Osteoblast (primary cell): ENCODE measurements around the gene SNAP29. TPM values are rescaled to one million over a fixed set of nuclear protein-coding genes. Genes with fewer than 3 reads are reported as not detected.
A peak's percentile ranks its signal among the peaks of the same experiment; 100 is the strongest.
"Not testable (repeated sequence)": the region's sequence is repeated elsewhere in the genome, so short reads cannot be mapped to it uniquely, and the experiment has no call there.

Experiments used
- DNase-seq: peaks from one replicate; pipeline ENCODE4 v3.0.0; 2011; ENCODE audit warnings: low spot score, mixed read lengths; ENCODE audit not compliant: insufficient read length; ENCODE audit errors: missing footprints
- H2AFZ ChIP-seq: 2 replicates; pipeline ENCODE4 v1.6.0; 2011; ENCODE audit warnings: mild to moderate bottlenecking, low read length
- H3K27ac ChIP-seq: 2 replicates; pipeline ENCODE4 v1.5.1; 2011; ENCODE audit warnings: mild to moderate bottlenecking, low read depth, low read length, moderate library complexity
- H3K27me3 ChIP-seq: 2 replicates; pipeline ENCODE4 v1.6.0; 2012; ENCODE audit warnings: mild to moderate bottlenecking, control low read depth, inconsistent platforms, low read length, moderate library complexity; ENCODE audit not compliant: insufficient read depth
- H3K36me3 ChIP-seq: 2 replicates; pipeline ENCODE4 v1.5.1; 2011; ENCODE audit warnings: mild to moderate bottlenecking, low read length, control low read depth, moderate library complexity; ENCODE audit not compliant: insufficient read depth
- H3K4me1 ChIP-seq: 2 replicates; pipeline ENCODE4 v1.5.1; 2011; ENCODE audit warnings: mild to moderate bottlenecking, low read length, control low read depth, moderate library complexity; ENCODE audit not compliant: insufficient read depth
- H3K4me2 ChIP-seq: 2 replicates; pipeline ENCODE4 v1.6.0; 2011; ENCODE audit warnings: mild to moderate bottlenecking, low read length; ENCODE audit not compliant: insufficient read depth
- H3K4me3 ChIP-seq: fragments of 200-600 bp; sonication (generic); 3 replicates; pipeline ENCODE4 v1.5.1; 2012; ENCODE audit warnings: mild to moderate bottlenecking, low read length, inconsistent platforms; ENCODE audit not compliant: insufficient read depth
- H3K79me2 ChIP-seq: 2 replicates; pipeline ENCODE4 v1.6.0; 2012; ENCODE audit warnings: mild to moderate bottlenecking, low read length, control low read depth, inconsistent platforms; ENCODE audit not compliant: insufficient read depth
- H3K9me3 ChIP-seq: 2 replicates; pipeline ENCODE4 v1.5.1; 2011; ENCODE audit warnings: low read depth, low read length, control low read depth
- H4K20me1 ChIP-seq: 2 replicates; pipeline ENCODE4 v1.6.0; 2012; ENCODE audit warnings: mild to moderate bottlenecking, low read length, control low read depth; ENCODE audit not compliant: insufficient read depth
- CTCF ChIP-seq: IDR thresholded peaks from 2 replicates; pipeline ENCODE4 v1.5.1; 2011; ENCODE audit warnings: mild to moderate bottlenecking, low read depth, low read length, moderate library complexity; ENCODE audit errors: extremely low read depth
- total RNA-seq: library from RNA; depleted of rRNA; stranded (reverse); fragments of >200 nt; gene quantifications from 2 replicates; pipeline ENCODE4 v1.2.3, GENCODE V29; 2012

The SNAP29 gene
- total RNA-seq, 1 donor, result 13.0 TPM

- Histone ChIP-seq H3K9me3 (no peaks in the 10 kb centered on the region), H3K4me3 (no peak overlapping the region), H3K27ac (peak overlapping the region; percentile 45), H3K27me3 (no peaks in the 10 kb centered on the region), H3K4me2 (no peak overlapping the region), H3K79me2 (peaks cover 96% of the 10 kb centered on the region), H3K36me3 (peaks cover 21% of the 10 kb centered on the region), H3K4me1 (no peaks in the 10 kb centered on the region), H4K20me1 (peaks cover 62% of the 10 kb centered on the region), H2AFZ (no peak overlapping the region)
- DNase-seq, result no peak
- TF ChIP-seq CTCF, result no peak
Measured at GRCh38 chr22:20931126-20931654, 72.4 kb downstream of the SNAP29 start.

GRCh38 chr22:20933910-20934309, 75.1 kb downstream of the SNAP29 start:
- Histone ChIP-seq H3K4me1 (no peaks in the 10 kb centered on the region), H2AFZ (no peak overlapping the region), H3K27ac (no peak overlapping the region), H3K4me2 (no peak overlapping the region), H3K27me3 (no peaks in the 10 kb centered on the region), H3K9me3 (no peaks in the 10 kb centered on the region), H3K36me3 (peaks cover 26% of the 10 kb centered on the region), H4K20me1 (peaks cover 66% of the 10 kb centered on the region), H3K79me2 (peaks cover 95% of the 10 kb centered on the region), H3K4me3 (no peak overlapping the region)
- no peak for DNase-seq
- no peak for TF ChIP-seq CTCF

- not testable (repeated sequence) for H3K4me1 ChIP-seq, H2AFZ ChIP-seq, DNase-seq, H3K4me2 ChIP-seq, H3K4me3 ChIP-seq, H3K9me3 ChIP-seq, H3K27ac ChIP-seq, H3K27me3 ChIP-seq
- Histone ChIP-seq H3K36me3 (peaks cover 27% of the 10 kb centered on the region), H3K79me2 (peaks cover 96% of the 10 kb centered on the region), H4K20me1 (peaks cover 67% of the 10 kb centered on the region)
Measured at GRCh38 chr22:20935049-20935448, 76.2 kb downstream of the SNAP29 start.

- not testable (repeated sequence) for H3K4me1 ChIP-seq
- peaks cover 72% of the 10 kb centered on the region for H4K20me1 ChIP-seq
- peaks cover 96% of the 10 kb centered on the region for H3K79me2 ChIP-seq
Measured at GRCh38 chr22:20935780-20936539, 77.2 kb downstream of the SNAP29 start.

More at GRCh38 chr22:20935780-20936539, 77.2 kb downstream of the SNAP29 start:
- not testable (repeated sequence) for DNase-seq, H3K9me3 ChIP-seq, H3K4me3 ChIP-seq, H3K27me3 ChIP-seq, H2AFZ ChIP-seq, H3K4me2 ChIP-seq
- Histone ChIP-seq H3K36me3 (peaks cover 27% of the 10 kb centered on the region), H3K27ac (peak overlapping the region; percentile 37)
